Fibroblast of the aortic adventitia (primary cell): ENCODE results near the gene LRBA. TPM values are rescaled to one million over a fixed set of nuclear protein-coding genes. Genes with fewer than 3 reads are reported as not detected.

Source experiments
- DNase-seq: peaks from one replicate; pipeline ENCODE4 v3.0.0-alpha.2; 2010; ENCODE audit warnings: low read depth
- H3K4me3 ChIP-seq: 2 replicates; pipeline ENCODE4 v1.5.1; 2011; ENCODE audit warnings: low read depth, mild to moderate bottlenecking, control low read depth, low read length, moderate library complexity
- CTCF ChIP-seq: IDR thresholded peaks from 2 replicates; pipeline ENCODE4 v1.5.1; 2011; ENCODE audit warnings: mild to moderate bottlenecking, low read length, control low read depth, inconsistent platforms; ENCODE audit not compliant: insufficient read depth
- total RNA-seq: library from RNA; depleted of rRNA; stranded (reverse); fragments of >200 nt; gene quantifications from 2 replicates; pipeline ENCODE4 v1.2.3, GENCODE V29; 2012; ENCODE audit warnings: low replicate concordance

Gene LRBA
- total RNA-seq, 1 donor, result 45.8 TPM

DNA sequence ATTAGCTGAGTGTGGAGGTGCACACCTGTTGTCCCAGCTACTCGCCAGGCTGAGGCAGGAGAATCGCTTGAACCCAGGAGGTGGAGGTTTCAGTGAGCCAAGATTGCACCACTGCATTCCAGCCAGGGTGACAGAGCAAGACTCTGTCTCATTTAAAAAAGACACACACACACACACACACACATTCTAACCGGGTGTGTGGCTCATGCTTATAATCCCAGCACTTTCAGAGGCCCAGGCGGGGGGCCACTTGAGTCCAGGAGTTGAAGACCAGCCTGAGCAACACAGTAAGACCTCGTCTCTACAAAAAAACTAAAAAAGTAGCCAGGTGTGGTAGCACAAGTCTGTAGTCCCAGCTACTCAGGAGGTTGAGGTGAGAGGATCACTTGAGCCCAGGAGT, 152.3 kb downstream of the LRBA start:
- H3K4me3 ChIP-seq, result no peak overlapping the region
- no peak for TF ChIP-seq CTCF
- DNase-seq, result no peak

DNA sequence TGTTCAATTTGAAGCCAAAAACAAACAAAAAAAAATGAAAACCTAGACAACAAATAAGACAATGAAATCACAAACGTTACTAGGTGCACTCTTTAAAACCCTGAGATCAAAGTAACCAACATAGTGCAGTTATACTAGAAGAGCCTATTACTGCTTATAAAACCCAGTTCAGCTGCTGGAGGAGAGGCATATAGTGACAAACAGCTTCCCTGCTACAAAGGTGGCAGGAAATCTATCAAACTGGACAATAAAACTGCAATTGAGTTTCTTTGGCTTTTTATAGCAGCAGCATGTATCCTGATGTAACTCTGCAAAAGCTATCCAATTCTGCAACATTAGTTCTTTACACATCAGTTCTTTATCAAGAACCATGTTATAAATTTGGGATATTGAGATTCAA, 155.6 kb downstream of the LRBA start:
- no peak for DNase-seq
- no peak overlapping the region for H3K4me3 ChIP-seq
- TF ChIP-seq CTCF, result no peak

- no peak for TF ChIP-seq CTCF
- DNase-seq, result no peak
- H3K4me3 ChIP-seq, result no peak overlapping the region
Observed at GRCh38 chr4:150855981-150856510, 159.0 kb downstream of the LRBA start.

DNA sequence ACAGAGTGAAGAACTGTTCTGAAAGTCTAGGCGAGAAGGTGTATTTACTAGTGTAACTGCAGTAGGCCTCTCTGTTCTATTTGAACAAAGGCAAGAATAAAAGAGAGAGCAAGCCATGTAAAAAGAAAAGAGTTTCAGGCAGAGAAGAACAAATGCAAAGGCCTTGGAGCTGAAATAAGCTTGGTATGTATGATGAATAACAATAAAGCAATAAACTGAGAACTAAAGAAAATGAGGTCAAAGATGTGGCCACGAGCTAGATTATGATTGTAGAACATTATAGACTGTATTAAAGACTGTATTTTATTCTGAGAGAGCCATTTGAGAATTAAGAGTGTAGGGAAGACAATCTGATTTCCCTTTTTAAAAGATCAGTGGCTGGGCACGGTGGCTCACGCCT, 160.5 kb downstream of the LRBA start:
- DNase-seq, result no peak
- TF ChIP-seq CTCF, result no peak
- H3K4me3 ChIP-seq, result no peak overlapping the region

- DNase-seq, result no peak
- TF ChIP-seq CTCF, result no peak
- no peak overlapping the region for H3K4me3 ChIP-seq
Observed at GRCh38 chr4:150853882-150854281, 161.2 kb downstream of the LRBA start.

- H3K4me3 ChIP-seq, result no peak overlapping the region
- DNase-seq, result no peak
- no peak for TF ChIP-seq CTCF
Observed at GRCh38 chr4:150852216-150852615, 162.9 kb downstream of the LRBA start.

DNA sequence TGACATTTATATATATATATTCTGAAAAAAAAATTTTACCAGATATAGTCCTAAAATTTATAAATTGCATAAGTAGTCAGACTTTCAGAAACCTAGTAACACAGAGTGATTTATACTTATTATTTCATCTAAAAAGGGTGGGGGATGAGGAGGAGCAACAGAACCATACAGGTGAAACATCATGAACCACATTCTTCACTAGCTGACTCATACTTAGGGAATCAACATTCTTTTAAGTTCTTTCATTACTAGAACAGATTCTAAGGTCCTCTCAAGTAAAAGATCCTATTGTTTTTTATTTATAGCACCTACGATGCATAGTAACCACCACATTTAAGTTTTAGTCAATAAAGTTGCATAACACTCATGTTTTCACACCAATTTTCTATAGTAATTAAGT, 166.1 kb downstream of the LRBA start:
- no peak for TF ChIP-seq CTCF
- no peak overlapping the region for H3K4me3 ChIP-seq
- DNase-seq, result no peak
